ENCODE measurements around the gene LSM7. TPM values are rescaled to one million over a fixed set of nuclear protein-coding genes. Genes with fewer than 3 reads are reported as not detected.

The LSM7 gene
- total RNA-seq, 1 experiment from 2014 or later, result 282 TPM

GRCh38 chr19:2306971-2307370 is 21.4 kb downstream of the LSM7 start:
- Histone ChIP-seq H3K4me1 (ENCODE audit: insufficient read depth, low read length) (no peaks in the 10 kb centered on the region), H3K9me2 (replicated peaks; ENCODE audit: low read length) (no peaks in the 10 kb centered on the region), H3K9me3 (ENCODE audit: low read length) (no peaks in the 10 kb centered on the region), H3K9ac (ENCODE audit: low read length) (no peak overlapping the region), H3F3A (ENCODE audit: low read length, unreplicated experiment) (no peaks in the 10 kb centered on the region), H4K20me1 (ENCODE audit: low read length) (no peaks in the 10 kb centered on the region), H2AFZ (ENCODE audit: low read length) (no peak overlapping the region), H3K4me3 (ENCODE audit: low read length) (no peak overlapping the region), H3K27me3 (ENCODE audit: low read length) (no peaks in the 10 kb centered on the region), H3K36me3 (ENCODE audit: low read depth, low read length) (no peaks in the 10 kb centered on the region), H3K4me2 (ENCODE audit: low read length) (no peak overlapping the region), H3K79me2 (ENCODE audit: low read length) (no peaks in the 10 kb centered on the region), H3K27ac (ENCODE audit: low read length) (no peak overlapping the region)
- ATAC-seq (no peak), DNase-seq (no peak)
- intact Hi-C loops (cut with micrococcal nuclease), result no loop called here
- ChIA-PET CTCF (no interaction called here), POLR2A (ENCODE audit: unreplicated experiment) (no interaction called here)
- TF ChIP-seq EZH2phosphoT487 (IDR thresholded peaks at IDR 0.05; ENCODE audit: borderline replicate concordance, low read length) (no peak), EZH2 (IDR thresholded peaks at IDR 0.05; ENCODE audit: low read length, unreplicated experiment) (no peak), CTCF (conservative IDR thresholded peaks at IDR 0.05; ENCODE audit: low read depth, low read length) (no peak)
- no TSS peak for BruUV-seq (replicated peaks)

- no peaks in the 10 kb centered on the region for H3K4me1 ChIP-seq (ENCODE audit: insufficient read depth, low read length)
- H3K4me3 ChIP-seq (ENCODE audit: low read length), result no peak overlapping the region
- ChIA-PET CTCF (no interaction called here), POLR2A (ENCODE audit: unreplicated experiment) (no interaction called here)
- no peaks in the 10 kb centered on the region for H3K9me2 ChIP-seq (replicated peaks; ENCODE audit: low read length)
- H2AFZ ChIP-seq (ENCODE audit: low read length), result no peak overlapping the region
- no peaks in the 10 kb centered on the region for H4K20me1 ChIP-seq (ENCODE audit: low read length)
- H3K9me3 ChIP-seq (ENCODE audit: low read length), result no peaks in the 10 kb centered on the region
- H3K4me2 ChIP-seq (ENCODE audit: low read length), result no peak overlapping the region
- H3F3A ChIP-seq (ENCODE audit: low read length, unreplicated experiment), result no peaks in the 10 kb centered on the region
- H3K27me3 ChIP-seq (ENCODE audit: low read length), result no peaks in the 10 kb centered on the region
- no peak for TF ChIP-seq CTCF (conservative IDR thresholded peaks at IDR 0.05; ENCODE audit: low read depth, low read length)
- no peak for TF ChIP-seq EZH2 (IDR thresholded peaks at IDR 0.05; ENCODE audit: low read length, unreplicated experiment)
- no peak for TF ChIP-seq EZH2phosphoT487 (IDR thresholded peaks at IDR 0.05; ENCODE audit: borderline replicate concordance, low read length)
- intact Hi-C loops (cut with micrococcal nuclease), result no loop called here
- H3K36me3 ChIP-seq (ENCODE audit: low read depth, low read length), result no peaks in the 10 kb centered on the region
- no peak overlapping the region for H3K27ac ChIP-seq (ENCODE audit: low read length)
- H3K9ac ChIP-seq (ENCODE audit: low read length), result no peak overlapping the region
- DNase-seq, result no peak
- H3K79me2 ChIP-seq (ENCODE audit: low read length), result no peaks in the 10 kb centered on the region
- no peak for ATAC-seq
- BruUV-seq (replicated peaks), result no TSS peak
Observed at GRCh38 chr19:2306281-2306806, 22.0 kb downstream of the LSM7 start.

- Histone ChIP-seq H3K4me3 (ENCODE audit: low read length) (no peak overlapping the region), H3K27ac (ENCODE audit: low read length) (no peak overlapping the region), H4K20me1 (ENCODE audit: low read length) (no peaks in the 10 kb centered on the region), H3K4me1 (ENCODE audit: insufficient read depth, low read length) (no peaks in the 10 kb centered on the region), H3K36me3 (ENCODE audit: low read depth, low read length) (no peaks in the 10 kb centered on the region), H3K9me2 (replicated peaks; ENCODE audit: low read length) (no peaks in the 10 kb centered on the region), H3K9me3 (ENCODE audit: low read length) (no peaks in the 10 kb centered on the region), H2AFZ (ENCODE audit: low read length) (no peak overlapping the region), H3F3A (ENCODE audit: low read length, unreplicated experiment) (no peaks in the 10 kb centered on the region), H3K4me2 (ENCODE audit: low read length) (no peak overlapping the region), H3K27me3 (ENCODE audit: low read length) (no peaks in the 10 kb centered on the region), H3K79me2 (ENCODE audit: low read length) (no peaks in the 10 kb centered on the region), H3K9ac (ENCODE audit: low read length) (no peak overlapping the region)
- ChIA-PET CTCF (no interaction called here), POLR2A (ENCODE audit: unreplicated experiment) (no interaction called here)
- no TSS peak for BruUV-seq (replicated peaks)
- ATAC-seq (no peak), DNase-seq (no peak)
- intact Hi-C loops (cut with micrococcal nuclease), result no loop called here
- TF ChIP-seq CTCF (conservative IDR thresholded peaks at IDR 0.05; ENCODE audit: low read depth, low read length) (no peak), EZH2 (IDR thresholded peaks at IDR 0.05; ENCODE audit: low read length, unreplicated experiment) (no peak), EZH2phosphoT487 (IDR thresholded peaks at IDR 0.05; ENCODE audit: borderline replicate concordance, low read length) (no peak)
Observed at GRCh38 chr19:2305452-2306280, 22.7 kb downstream of the LSM7 start.

All from PC-3 (cell line).